K562 (cell line): ENCODE measurements around the gene BBLN. TPM values are rescaled to one million over a fixed set of nuclear protein-coding genes. Genes with fewer than 3 reads are reported as not detected.

Experiments used
- CBX5 ChIP-seq: IDR thresholded peaks from 2 replicates; pipeline ENCODE4 v1.6.1; 2014; ENCODE audit warnings: low read depth, borderline replicate concordance
- CTBP1 ChIP-seq: fragments of 450-650 bp; IDR thresholded peaks from 2 replicates; pipeline ENCODE4 v1.6.1; 2016; ENCODE audit warnings: borderline replicate concordance
- E2F1 ChIP-seq: sonication (generic); formaldehyde crosslinking; IDR thresholded peaks from 2 replicates; pipeline ENCODE4 v1.8.1; 2023; ENCODE audit warnings: mild to moderate bottlenecking, missing genetic modification reagents, moderate library complexity
- EHMT2 ChIP-seq: fragments of 450-650 bp; IDR thresholded peaks from 2 replicates; pipeline ENCODE4 v1.6.1; 2018; ENCODE audit warnings: antibody characterized with exemption
- ESRRA ChIP-seq: fragments of 450-650 bp; IDR thresholded peaks from 2 replicates; pipeline ENCODE4 v1.6.1; 2014; ENCODE audit warnings: low read depth, mild to moderate bottlenecking, moderate library complexity, borderline replicate concordance
- FIP1L1 ChIP-seq: fragments of 200-400 bp; formaldehyde crosslinking; IDR thresholded peaks from 2 replicates; pipeline ENCODE4 v1.6.1; 2018; ENCODE audit warnings: mild to moderate bottlenecking, low read depth, low read length; ENCODE audit not compliant: poor library complexity, severe bottlenecking
- HMBOX1 ChIP-seq: sonication (generic); IDR thresholded peaks from 2 replicates; pipeline ENCODE4 v1.6.1; 2016
- NR1H2 ChIP-seq: sonication (generic); formaldehyde crosslinking; IDR thresholded peaks from 2 replicates; pipeline ENCODE4 v1.4.0; 2020; ENCODE audit warnings: mild to moderate bottlenecking, missing genetic modification reagents
- PHTF2 ChIP-seq: fragments of 250-450 bp; sonication (Bioruptor Pico); IDR thresholded peaks from 2 replicates; pipeline ENCODE4 v1.5.0; 2021; ENCODE audit warnings: mild to moderate bottlenecking
- PRMT5 ChIP-seq: sonication (generic); formaldehyde crosslinking; IDR thresholded peaks from 2 replicates; pipeline ENCODE4 v1.5.0; 2020; ENCODE audit warnings: missing genetic modification reagents
- PYGO2 ChIP-seq: fragments of 450-650 bp; IDR thresholded peaks from 2 replicates; pipeline ENCODE4 v1.6.1; 2016; ENCODE audit warnings: mild to moderate bottlenecking, missing genetic modification characterization, moderate library complexity, missing compliant biosample characterization
- SRSF3 ChIP-seq: fragments of 200-400 bp; formaldehyde crosslinking; IDR thresholded peaks from 2 replicates; pipeline ENCODE4 v1.6.1; 2016; ENCODE audit warnings: mild to moderate bottlenecking, low read length, moderate library complexity; ENCODE audit not compliant: insufficient read depth
- TRIM28 ChIP-seq: fragments of 450-650 bp; IDR thresholded peaks from 2 replicates; pipeline ENCODE4 v1.6.1; 2017
- ZBTB34 ChIP-seq: fragments of 250-450 bp; sonication (Bioruptor Pico); IDR thresholded peaks from 2 replicates; pipeline ENCODE4 v1.8.0; 2021; ENCODE audit warnings: mild to moderate bottlenecking, moderate library complexity
- ZEB2 ChIP-seq: fragments of 450-650 bp; IDR thresholded peaks from 2 replicates; pipeline ENCODE4 v1.6.1; 2016
- ZNF253 ChIP-seq: fragments of 250-450 bp; sonication (Bioruptor Pico); conservative IDR thresholded peaks from 2 replicates; pipeline ENCODE4 v1.6.1; 2021; ENCODE audit warnings: mild to moderate bottlenecking
- ZNF561 ChIP-seq: fragments of 450-650 bp; formaldehyde crosslinking; conservative IDR thresholded peaks from 2 replicates; pipeline ENCODE4 v1.4.0; 2020; ENCODE audit warnings: mild to moderate bottlenecking, moderate library complexity
- polyA plus RNA-seq, 8 experiments: library from polyadenylated mRNA; depleted of rRNA in 4 of 8; stranded (reverse) in 5 of 8; unstranded in 3 of 8; fragments of >200 nt; fragmentation: Nextera tagmentation in 2 of 8; fragmentation: Illumina TruSeq in 1 of 8; extraction: Ambion mirVana in 2 of 8; extraction: Trizol in 1 of 8; gene quantifications; 2 replicates each; pipeline versions ENCODE4 v1.2.1 to v1.2.3, GENCODE V29; 2011 to 2014; ENCODE audit warnings: inconsistent platforms in 1 of 8, missing spikeins in 1 of 8
- total RNA-seq, 7 experiments: library from RNA; depleted of rRNA in 6 of 7; stranded (reverse); fragments of >200 nt in 6 of 7; fragmentation: Illumina TruSeq in 2 of 7; extraction: Trizol in 2 of 7; gene quantifications; 2 replicates each; pipeline versions ENCODE4 v1.2.1 to v1.2.3, GENCODE V29; 2011 to 2021; ENCODE audit warnings: low replicate concordance in 1 of 7
- TF ChIP-seq, protein P1 (sequence below): fragments of 450-650 bp; IDR thresholded peaks from 2 replicates; pipeline ENCODE4 v1.6.1; 2018; ENCODE audit not compliant: partially characterized antibody

BBLN gene
- total and polyA plus RNA-seq, 9 of the 15 experiments (the other 6 are each of a cell fraction or from before 2014, with no cell fraction given) = 4.2 to 331 (median 87.1) TPM

DNA sequence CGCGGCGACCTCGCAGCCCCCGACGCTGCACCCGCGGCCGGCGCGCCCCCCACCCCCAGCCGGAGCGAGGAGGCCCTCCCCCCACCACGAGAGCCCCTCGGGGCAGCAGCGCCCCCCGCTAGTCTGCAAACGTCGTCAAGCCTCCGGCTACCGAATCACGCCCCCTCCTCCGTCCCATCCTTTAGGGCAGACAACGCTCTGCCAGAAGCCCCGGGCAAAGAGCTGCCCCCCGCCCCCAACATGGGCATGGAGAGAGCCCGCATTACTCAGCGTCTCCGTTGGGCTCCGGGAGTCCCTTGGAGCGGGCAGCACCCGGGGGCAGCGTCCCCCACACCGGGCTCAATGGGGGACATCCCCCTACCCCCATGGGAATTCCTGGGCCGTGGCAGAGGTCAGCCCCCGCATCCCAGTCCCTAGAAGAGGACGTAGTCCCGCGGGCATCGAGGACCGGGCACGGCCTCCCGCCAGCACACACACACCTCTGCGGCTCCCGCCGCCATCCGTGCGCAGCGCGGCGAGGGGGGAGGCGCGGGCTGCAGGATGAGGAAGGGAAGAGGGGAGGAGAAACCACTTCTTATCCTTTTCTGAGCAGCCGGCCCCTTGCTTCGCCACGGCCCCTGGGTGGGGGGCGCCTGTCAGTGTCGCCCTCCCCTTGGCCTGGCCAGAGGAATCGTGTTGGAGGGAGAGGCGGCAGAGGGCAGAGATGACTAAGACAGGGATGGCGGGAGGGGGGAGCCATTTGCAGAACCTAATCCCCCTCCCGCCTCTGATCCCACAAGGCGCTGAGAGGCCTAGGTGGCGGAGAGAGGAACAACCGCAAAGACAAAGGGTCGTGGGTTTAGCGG, 43.9 kb downstream of the BBLN start (continued):
- TF ChIP-seq ZBTB34 (CRISPR knock-in tag) = no peak
- TF ChIP-seq NR1H2 (CRISPR knock-in tag) = no peak
- TF ChIP-seq ZNF561 (CRISPR knock-in tag) = no peak
- TF ChIP-seq TRIM28 = 0 out of 2 replicates have a peak, but pooled peaks have one; percentile 37
- TF ChIP-seq CBX5 = no peak
- peak; percentile 35; the same call in 1 of the 2 replicates for TF ChIP-seq PHTF2 (CRISPR knock-in tag)
- peak; percentile 40; the same call in 1 of the 2 replicates for TF ChIP-seq ZEB2
- peak; percentile 79 for TF ChIP-seq FIP1L1
- TF ChIP-seq CTBP1 = peak; percentile 97
- TF ChIP-seq PYGO2 = no peak
- peak; percentile 46; the same call in 1 of the 2 replicates for TF ChIP-seq E2F1 (CRISPR knock-in tag)
- TF ChIP-seq HMBOX1 = no peak
- TF ChIP-seq, protein P1, sequence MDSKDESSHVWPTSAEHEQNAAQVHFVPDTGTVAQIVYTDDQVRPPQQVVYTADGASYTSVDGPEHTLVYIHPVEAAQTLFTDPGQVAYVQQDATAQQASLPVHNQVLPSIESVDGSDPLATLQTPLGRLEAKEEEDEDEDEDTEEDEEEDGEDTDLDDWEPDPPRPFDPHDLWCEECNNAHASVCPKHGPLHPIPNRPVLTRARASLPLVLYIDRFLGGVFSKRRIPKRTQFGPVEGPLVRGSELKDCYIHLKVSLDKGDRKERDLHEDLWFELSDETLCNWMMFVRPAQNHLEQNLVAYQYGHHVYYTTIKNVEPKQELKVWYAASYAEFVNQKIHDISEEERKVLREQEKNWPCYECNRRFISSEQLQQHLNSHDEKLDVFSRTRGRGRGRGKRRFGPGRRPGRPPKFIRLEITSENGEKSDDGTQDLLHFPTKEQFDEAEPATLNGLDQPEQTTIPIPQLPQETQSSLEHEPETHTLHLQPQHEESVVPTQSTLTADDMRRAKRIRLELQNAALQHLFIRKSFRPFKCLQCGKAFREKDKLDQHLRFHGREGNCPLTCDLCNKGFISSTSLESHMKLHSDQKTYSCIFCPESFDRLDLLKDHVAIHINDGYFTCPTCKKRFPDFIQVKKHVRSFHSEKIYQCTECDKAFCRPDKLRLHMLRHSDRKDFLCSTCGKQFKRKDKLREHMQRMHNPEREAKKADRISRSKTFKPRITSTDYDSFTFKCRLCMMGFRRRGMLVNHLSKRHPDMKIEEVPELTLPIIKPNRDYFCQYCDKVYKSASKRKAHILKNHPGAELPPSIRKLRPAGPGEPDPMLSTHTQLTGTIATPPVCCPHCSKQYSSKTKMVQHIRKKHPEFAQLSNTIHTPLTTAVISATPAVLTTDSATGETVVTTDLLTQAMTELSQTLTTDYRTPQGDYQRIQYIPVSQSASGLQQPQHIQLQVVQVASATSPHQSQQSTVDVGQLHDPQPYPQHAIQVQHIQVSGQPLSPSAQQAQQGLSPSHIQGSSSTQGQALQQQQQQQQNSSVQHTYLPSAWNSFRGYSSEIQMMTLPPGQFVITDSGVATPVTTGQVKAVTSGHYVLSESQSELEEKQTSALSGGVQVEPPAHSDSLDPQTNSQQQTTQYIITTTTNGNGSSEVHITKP = no peak
- TF ChIP-seq SRSF3 = no peak
- peak; percentile 73 for TF ChIP-seq ESRRA
- no peak for TF ChIP-seq PRMT5 (CRISPR knock-in tag)
- no peak for TF ChIP-seq ZNF253
- TF ChIP-seq EHMT2 = peak; percentile 79
